DMS 273 treated with DMSO at 0.1 percent for 48 hours (cell line): ENCODE measurements around the gene RPS21.

Source experiments
- DNase-seq: peaks from one replicate; lab custom pipeline; 2025; lab: John Stamatoyannopoulos, UW

Gene RPS21

DNA sequence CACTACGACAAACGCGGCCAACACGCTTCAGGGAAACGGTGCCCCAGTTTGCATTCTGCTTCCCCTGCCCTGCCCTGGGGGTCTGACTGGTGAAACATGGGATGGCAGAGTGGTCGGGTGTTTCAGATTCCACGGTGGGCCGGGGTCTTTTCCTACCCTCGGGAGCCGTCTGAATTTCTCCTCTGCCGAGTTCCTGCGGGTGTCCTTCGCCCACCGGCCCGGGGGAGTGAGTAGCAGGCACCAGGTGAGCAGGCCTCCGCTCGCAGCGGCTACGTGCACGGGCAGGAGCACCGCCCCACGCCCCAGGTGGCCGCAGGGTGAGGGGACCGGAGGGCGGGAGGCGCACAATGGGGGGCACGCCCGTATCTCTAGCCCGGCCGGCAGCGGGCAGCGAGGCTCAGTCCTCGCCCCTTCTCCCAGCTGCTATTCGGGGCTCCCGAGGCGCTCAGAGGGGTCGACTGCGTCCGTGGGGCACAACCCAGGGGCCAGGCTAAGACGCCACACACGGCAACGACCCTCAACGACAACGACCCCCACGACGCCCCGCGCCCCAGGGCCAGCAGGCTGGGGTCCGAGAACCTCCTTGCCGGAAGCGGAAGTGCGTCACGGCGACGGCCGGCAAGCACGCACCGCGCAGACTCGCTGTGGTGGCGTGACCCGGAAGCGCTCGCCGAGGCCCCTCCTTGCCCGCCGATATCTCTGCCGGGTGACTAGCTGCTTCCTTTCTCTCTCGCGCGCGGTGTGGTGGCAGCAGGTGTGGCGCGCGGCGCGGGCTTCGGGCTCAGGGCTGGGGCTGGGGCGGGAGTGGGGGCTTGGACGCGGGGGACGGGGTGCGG, at the start of gene RPS21:
Gene RPS21 (plus strand): TSS at position 721 of the 836 bp plus-strand sequence. CDS start 236 bp downstream, outside the sequence.
- peak; percentile 58 for DNase-seq

DNA sequence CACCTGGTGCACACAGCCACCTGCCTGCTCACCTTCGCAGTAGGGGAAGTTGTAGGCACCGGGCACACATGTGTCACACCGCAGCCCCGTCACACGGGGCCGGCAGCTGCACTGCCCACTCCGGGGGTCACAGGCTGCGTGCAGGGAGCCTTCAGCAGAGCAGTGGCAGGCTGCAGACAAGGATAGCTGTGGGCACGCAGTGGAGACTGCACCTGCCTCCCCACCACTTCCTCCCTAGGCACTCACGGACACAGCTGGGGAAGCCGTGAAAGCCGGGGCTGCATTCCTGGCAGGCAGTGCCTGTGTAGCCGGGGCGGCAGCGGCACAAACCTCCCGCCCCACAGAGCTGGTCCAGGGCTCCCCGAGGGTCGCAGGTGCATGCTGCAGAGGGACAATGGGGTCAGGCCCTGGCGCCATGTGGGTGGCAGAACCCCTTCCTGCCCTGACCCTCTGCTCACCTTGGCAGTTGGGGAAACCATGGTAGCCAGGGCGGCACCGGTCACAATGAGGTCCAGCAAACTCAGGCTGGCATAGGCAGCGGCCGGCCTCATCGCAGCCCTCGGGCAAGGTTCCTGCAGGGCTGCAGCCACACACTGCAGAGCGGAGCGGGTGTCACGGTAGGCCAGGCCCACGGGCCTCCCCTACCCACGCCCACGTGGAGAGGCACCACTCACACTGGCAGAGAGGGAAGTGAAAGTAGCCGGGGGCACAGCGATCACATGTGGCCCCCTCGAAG, 49.2 kb upstream of the RPS21 start:
- no peak for DNase-seq

DNA sequence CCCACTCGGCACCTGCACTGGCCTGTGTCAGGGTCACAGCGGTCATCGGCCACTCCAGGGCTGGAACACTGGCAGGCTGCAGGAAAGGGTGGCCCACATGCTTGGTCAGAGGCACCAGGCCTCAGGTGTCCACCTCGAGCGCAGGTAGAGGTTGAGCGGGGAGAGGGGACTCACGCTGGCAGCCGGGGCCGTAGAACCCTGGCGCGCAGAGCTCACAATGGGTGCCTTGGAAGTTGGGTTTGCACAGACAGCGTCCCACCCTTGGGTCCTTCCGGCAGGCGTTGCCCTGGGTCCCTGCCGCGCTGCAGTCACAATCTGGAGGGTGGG, 48.6 kb upstream of the RPS21 start:
- no peak for DNase-seq

DNA sequence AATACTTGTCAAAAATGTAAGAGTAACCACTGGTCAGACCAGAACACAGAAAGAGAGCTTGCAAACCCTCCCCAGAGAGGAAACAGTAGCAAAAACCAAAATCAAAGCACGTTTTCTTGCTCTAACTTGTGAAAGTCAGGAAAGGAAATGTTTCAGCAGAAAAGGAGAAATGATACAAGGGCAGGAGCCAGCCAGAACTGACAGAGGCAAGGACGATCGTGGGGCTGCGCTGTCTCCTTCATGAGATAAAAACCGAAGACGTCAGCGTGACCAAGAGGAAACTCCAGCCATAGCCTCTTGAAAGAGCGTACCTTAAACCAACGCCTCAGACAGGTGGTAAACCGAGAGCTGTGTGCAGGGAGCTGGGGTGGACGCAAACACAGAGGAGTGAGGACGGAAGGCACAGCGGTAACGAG, 47.2 kb upstream of the RPS21 start:
- no peak for DNase-seq

DNA sequence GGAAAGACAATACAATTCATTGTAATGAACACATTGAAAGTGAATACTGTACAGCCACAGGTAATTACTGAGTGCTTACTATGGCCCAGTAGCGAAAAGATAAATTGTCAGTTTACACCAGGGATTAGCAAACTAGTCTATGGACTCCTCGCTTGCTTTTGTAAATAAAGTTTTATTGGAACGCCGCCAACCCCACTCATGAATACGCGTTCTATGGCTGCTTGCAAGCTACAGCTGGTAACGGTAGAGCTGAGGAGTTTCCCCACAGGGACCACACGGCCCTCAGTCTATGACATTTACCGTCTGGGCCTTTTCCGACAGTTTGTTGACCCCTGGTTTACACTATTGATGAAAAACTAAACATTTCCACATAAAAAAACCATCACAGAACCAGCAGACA, 44.0 kb upstream of the RPS21 start:
- no peak for DNase-seq

DNA sequence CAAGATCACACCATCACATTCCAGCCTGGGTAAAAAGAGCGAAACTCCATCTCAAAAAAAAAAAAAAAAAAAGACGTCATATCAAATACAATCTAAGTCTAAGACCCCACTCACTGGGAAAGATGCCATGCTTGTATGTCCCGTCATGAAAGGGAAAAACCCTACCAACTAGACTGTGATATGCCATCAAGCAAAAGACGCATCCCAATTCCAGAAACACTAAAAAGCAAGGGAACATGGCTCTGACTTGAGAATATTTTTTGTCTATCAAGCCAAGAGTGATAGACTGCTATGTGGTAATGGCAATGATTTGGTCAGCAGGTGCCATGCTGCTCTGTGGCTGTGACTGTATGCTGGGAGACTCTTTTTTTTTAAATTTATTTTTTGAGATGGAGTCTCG, 42.8 kb upstream of the RPS21 start:
- no peak for DNase-seq

DNA sequence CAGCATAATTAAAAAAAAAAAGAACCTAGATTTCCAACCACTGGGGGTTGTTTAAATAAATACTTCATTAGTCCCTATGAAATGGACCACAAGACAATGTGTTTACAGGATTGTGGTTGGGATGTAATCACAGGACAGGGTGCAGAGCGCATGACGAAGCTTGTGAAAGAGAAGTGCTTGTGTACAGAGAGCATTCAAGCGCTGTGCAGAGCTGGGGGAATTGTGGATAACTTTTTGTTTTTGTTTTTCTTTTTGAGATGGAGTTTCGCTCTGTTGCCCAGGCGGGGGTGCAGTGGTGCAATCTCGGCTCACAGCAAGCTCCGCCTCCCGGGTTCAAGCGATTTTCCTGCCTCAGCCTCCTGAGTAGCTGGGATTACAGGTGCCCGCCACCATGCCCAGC, 42.1 kb upstream of the RPS21 start:
- no peak for DNase-seq

DNA sequence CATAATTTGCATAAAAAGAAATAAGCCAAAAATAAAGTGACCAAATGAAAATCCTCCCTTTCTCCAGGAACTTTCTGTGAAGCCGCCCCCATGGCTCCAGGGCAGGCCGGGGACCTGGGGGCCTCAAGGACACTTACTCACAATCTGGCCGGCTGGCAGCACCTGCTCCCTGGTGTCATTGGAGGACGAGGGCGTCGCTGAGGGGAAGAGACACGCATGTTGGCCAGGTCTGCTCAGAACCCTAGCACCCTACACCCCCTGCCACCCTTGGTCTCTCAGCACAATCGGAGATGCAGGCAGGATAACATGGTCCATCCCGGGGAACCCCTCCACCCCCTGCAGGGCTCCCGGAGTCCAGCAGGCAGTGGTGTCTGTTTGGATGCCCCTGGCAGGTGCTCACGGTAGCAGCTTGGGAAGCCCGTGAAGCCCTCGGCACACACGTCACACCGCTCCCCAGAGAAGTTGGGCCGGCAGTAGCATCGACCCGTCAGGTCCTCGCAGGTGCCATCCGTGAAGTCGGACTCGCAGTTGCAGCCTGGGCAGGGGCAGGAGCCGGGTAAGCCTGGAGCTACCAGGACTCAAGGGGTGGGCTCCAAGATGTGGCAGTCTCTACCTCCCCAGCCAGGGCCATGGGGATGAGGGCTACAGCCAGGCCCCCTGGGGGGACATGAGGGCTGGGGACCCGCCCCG, 41.1 kb upstream of the RPS21 start:
- no peak for DNase-seq

DNA sequence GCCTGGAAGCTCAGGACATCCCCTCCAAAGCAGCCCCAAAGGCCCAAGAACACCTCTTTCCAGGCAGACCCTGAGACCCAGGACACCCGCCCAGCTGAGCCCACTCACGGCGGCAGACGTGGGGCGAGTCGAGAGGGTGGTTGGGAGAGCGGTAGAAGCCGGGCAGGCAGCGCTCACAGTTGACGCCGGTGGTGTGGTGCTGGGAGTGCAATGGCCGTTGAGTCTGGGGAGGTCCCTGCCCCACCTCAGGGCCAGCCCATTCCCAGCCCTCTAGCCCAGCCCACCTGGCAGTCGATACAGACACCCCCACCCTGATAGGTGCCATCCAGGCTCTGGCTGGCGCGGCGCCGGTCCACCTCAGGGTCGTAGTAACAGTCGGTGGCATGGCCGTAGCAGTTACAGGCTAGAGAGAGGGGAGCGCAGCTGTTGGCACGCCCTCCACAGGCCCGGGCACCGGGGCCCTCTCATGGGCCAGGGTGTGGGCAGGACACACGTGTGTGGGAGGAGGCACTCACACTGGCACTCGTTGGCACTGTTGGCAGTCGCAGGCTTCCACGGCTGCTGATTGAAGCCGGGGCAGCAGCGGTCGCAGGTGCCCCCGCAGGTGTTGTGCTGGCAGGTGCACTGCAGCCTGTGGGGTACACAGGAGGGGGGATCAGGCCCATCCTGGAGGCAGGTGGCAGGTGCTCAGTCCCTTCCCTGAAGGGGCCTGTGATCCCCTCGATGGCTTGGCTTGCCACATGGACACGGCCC, 40.3 kb upstream of the RPS21 start:
- DNase-seq: no peak

DNA sequence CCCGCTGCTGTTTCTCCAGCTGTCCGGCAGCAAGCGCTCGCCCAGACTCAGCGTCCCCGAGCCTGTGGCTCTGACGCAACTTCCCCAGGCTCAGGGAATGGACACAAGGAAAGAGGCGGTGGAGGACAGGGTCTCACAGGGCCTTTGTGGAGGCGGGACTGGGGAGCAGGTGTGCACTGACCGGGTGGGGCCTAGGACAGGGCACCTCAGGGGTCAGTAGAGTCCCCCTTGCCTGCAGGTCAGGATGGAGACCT, 39.8 kb upstream of the RPS21 start:
- no peak for DNase-seq

DNA sequence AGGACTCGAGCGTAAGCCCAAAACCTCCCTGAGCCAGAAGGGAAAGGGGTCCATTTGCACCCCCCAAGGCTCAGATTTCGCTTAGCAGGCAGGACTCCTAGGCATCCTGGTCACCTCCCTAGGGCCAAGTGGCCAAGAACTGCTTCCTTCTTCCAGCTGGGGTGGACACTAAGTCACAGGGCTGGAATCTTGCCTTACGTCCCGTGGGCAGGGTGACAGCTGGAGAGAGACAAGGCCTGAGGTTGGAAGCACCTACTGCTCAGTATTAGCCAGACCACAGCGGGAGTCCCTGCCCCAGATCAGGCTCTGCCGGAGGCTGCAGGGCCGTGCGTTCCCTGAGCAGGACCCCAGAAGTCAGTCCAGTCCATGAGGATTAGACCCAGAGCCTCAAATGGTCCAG, 39.5 kb upstream of the RPS21 start:
- no peak for DNase-seq

DNA sequence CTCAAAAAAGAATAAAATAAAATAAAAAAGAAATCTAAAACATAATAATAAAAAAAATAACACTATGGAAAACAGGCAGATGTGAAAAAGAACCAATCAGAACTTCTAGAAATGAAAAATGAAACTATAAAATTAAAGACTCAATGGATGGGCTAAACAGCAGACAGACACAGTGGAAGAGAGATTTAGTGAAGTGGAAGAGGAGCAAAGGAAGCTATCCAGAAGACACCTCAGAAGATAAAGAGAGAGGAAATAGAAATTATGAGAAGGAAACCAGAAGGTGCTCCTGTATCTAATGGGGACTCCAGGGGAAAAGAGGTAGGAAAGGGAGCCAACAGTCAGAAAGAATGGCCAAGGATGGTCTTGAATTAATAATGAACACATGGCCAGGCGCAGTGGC, 38.3 kb upstream of the RPS21 start:
- DNase-seq: no peak

DNA sequence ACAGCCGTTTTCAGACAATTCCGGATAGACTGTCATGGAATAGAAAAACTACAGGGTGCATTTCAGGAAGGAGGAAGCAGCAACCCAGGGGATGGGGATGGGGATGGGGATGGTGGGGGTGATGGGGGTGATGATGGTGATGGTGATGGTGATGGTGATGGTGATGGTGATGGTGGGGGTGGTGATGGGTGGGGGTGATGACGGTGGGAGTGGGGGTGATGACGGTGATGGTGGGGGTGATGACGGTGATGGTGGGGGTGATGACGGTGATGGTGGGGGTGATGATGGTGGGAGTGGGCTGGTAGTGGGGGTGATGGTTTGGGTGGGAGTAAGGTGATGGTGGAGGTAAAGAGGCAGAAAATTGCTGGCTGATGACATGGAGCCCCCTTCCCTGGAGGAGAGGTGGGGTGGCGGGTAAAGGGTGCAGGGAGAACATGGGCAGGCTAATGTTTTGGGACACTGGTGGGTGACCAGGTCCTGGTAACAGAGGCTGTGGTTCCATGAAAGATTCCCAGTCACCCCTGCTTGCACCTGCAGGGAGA, 37.3 kb upstream of the RPS21 start:
- no peak for DNase-seq

DNA sequence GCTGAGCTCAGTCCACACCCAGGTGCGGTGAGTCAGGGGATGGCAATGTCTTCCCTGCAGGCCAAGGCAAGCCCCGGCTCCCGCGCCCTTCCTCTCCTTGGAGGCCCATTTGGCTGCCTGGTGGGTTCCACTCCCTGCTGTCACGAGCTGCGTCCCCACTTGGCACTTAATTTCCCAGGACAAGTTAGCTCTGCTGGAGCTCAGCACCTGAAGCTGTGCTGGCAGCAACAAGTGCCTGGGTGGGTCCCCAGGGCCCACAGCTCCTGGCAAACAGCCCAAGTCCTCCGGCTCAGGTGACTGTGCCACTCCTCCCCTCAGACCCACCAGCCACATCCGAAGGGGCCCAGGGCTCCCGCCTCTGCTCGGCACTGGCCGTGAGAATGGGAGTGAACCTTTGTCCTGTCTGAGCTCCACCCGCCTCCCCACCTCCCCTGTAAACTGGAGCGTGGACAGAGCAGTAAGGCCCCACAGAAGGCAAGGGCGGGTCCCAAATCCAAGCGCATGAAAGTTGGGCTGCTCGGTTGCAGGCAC, 36.7 kb upstream of the RPS21 start:
- no peak for DNase-seq

DNA sequence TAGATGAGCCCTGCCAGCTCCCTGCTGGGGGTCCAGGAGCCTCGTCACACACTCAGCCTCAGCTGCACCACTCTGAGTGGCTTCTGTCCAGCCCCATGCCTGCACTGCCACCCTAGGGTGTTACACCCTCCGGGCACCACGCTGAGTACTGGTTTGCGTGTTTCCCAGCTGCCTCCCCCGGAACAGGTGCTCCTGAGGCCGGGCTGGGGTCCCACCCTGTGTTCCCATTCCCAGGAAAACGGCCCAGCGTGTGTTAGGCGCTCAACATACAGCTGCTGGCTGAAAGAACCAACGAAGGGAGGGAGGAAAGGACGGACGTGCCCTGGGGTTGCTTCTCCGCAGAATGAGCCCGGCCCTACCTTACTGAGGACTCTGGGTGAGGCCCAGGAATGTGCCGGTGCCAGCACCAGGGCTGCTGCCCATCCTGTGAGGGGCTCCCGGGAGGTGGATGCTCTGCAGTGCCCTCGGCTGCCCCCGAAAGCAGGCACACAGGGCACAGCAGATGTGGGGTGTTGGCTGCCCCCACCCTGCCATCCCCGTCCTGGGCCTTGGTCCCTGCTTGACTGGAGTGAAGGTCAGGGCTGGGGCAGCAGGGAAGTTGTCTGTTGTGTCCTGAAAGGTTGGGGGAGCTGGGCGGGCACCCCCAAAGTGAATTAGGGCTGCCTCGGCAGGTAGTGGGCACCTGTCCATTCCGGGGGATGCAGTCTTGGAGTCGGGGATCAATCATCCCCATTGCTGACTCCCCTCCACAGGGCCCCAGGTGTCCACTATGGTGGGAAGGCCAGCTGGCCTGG, 36.1 kb upstream of the RPS21 start:
- DNase-seq: no peak

DNA sequence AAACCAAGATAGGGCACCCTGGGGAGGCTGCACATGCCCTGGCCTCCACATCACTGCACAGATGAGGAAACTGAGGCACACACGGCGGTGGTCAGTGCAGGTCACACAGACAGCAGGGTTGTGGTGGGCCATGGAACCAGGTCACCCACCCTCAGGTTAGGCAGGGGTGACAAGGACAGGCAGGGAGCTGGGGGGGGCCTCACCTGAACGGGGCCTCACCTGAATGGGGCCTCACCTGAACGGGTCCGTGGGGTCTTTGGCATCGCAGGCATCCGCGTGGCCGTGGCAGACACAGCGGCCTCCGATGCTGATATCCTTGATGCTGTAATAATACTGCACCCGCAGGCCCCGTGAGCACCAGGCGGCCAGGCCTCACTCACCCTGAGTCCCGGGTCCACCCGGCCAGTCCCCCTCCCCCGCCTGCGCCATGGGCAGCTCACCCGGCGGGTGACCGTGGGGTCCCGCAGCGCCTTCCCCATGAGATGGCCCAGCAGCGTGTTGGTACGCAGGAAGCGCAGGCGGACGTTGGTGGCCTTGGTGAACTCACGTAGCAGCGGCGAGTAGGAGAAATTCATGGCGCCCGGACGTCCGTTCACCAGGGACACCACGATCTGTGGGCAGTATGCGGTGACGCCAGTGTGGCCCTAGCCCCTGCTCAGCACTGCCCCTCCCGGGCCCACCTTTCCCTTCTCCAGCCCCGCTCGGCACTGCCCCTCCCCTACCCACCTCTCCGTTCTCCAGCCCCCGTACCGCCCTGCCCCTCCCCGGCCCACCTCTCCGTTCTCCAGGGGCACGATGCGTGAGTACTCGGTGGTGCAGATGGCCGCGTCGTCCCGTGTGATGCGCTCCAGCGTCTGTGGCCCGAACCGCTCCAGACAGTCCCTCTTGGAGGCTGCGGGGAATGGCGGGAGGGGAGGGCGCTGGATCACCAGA, 35.2 kb upstream of the RPS21 start:
- DNase-seq: no peak

DNA sequence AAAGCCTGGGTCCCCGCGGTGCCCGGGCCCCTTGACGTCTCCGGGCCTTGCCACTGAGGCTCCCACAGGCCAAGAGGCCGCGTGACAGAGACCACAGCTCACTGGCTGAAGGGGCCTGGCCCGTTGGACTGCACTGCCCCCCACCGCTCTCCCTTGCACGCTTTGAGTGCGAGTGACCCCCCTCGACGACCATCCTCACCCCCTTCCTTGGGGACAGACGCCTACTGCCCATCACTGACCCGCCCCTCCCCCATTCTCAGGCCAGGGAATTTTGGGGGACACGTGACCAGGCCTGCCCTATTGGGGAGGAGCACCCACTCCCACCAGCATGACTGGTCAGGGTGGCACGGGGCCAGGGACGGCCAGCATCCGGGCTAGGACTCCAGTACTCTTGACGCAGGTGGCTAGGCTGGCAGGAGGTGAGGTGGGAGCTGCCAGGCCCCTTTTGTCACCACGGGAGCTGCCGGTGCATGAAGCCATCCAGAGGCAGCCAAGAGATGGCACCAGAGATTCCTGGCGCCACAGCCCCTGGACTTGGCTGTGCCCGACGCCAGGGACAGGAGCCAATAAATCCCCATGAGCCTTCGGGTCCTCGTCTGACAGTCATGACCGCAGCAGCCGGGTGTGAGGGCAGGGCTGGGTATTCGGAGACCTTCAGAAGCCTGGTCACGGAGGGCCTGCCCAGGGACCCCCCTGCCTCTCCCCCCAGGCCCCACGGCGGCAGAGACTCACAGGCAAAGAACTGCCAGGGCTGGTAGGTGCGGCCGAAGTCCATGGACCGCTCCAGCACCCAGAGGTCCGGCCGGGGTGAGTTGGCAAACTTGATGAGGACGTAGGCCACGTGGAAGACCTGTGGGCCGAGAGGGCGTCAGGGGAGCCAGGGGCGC, 34.3 kb upstream of the RPS21 start:
- no peak for DNase-seq

DNA sequence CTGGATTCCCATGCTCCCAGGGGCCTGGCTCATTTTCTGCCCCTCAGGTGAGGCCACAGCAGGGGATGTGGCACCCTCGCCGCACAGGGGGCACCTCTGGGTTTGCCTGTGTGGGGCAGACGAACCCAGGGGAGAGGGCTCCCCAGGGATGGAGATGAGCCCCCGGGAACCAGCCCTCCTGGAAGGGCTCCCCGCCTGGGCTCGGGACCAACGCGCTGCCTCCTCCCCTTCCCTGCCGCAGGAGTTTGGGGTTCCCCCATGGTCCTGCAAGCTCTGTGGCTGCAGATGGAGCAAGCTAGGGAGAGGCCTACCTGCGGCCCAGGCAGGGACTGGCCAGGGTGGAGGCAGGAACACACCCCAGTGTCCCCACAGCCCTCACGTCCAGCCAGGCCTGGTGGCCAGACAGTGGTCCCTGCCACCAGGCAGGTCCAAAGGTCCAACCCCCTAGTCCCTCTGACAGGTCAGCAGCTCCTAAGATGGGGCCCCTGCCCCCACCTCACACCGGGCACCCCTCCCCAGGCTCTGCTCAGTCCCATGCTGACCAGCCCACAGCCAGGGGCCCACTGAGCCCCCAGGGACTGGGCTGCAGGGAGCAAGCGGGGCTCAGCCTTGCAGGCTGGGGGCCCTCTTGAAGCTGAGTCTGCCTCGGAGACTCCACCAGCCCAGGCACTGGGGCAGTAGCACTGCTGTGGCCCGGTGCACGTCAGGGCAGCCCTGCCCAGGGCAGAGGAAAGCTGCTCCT, 33.4 kb upstream of the RPS21 start:
- DNase-seq: no peak
